OCI-LY3 (cell line): Measurements from ENCODE around the gene PKP4.

Experiments used
- H2AFZ ChIP-seq: fragments of 200-600, 300-600 bp; shearing (Covaris generic); 2 replicates; pipeline ENCODE4 v1.6.0; 2014; ENCODE audit warnings: antibody characterized with exemption, low read depth, low read length
- H3K27ac ChIP-seq: fragments of 200-600, 300-600 bp; sonication (generic); 2 replicates; pipeline ENCODE4 v1.5.1; 2014; ENCODE audit warnings: mild to moderate bottlenecking, low read length, moderate library complexity, mixed read lengths
- H3K27me3 ChIP-seq: fragments of 200-600, 300-600 bp; sonication (generic); 2 replicates; pipeline ENCODE4 v1.6.1; 2014; ENCODE audit warnings: low read depth, low read length, mixed read lengths
- H3K36me3 ChIP-seq: fragments of 200-600, 300-600 bp; sonication (generic); replicated peaks from 2 replicates; pipeline ENCODE3; 2014; ENCODE audit warnings: low read depth, low read length, mixed read lengths
- H3K4me1 ChIP-seq: fragments of 300-600, 200-600 bp; sonication (generic); 2 replicates; pipeline ENCODE4 v1.6.1; 2014; ENCODE audit warnings: low read length, mixed read lengths
- H3K4me2 ChIP-seq: fragments of 200-600, 300-600 bp; sonication (generic); 2 replicates; pipeline ENCODE4 v1.6.1; 2014; ENCODE audit warnings: low read length, mixed read lengths
- H3K4me3 ChIP-seq: fragments of 300-600, 200-600 bp; sonication (generic); 2 replicates; pipeline ENCODE4 v1.5.1; 2014; ENCODE audit warnings: antibody characterized with exemption, mild to moderate bottlenecking, low read length, moderate library complexity
- H3K79me2 ChIP-seq: fragments of 300-600, 200-600 bp; shearing (Covaris generic); 2 replicates; pipeline ENCODE4 v1.6.1; 2014; ENCODE audit warnings: mild to moderate bottlenecking, low read length, mixed read lengths
- H3K9ac ChIP-seq: fragments of 300-600, 200-600 bp; shearing (Covaris generic); 2 replicates; pipeline ENCODE4 v1.6.0; 2014; ENCODE audit warnings: mild to moderate bottlenecking, low read length, moderate library complexity
- H3K9me3 ChIP-seq: fragments of 200-600, 300-600 bp; shearing (Covaris generic); 2 replicates; pipeline ENCODE4 v1.6.1; 2014; ENCODE audit warnings: low read length, mixed read lengths; ENCODE audit not compliant: insufficient read depth
- H4K20me1 ChIP-seq: fragments of 200-600, 300-600 bp; sonication (generic); 2 replicates; pipeline ENCODE4 v1.6.1; 2016; ENCODE audit warnings: low read length, mixed read lengths; ENCODE audit not compliant: insufficient read depth
- EZH2phosphoT487 ChIP-seq: fragments of 200-600 bp; shearing (Covaris generic); IDR thresholded peaks from 2 replicates; pipeline ENCODE4 v1.6.1; 2018; ENCODE audit warnings: antibody characterized with exemption, mixed run types, low read depth
- TF ChIP-seq, protein P1 (sequence below): fragments of 200-600, 300-600 bp; sonication (generic); IDR thresholded peaks from 2 replicates; pipeline ENCODE4 v1.5.1; 2014; ENCODE audit warnings: antibody characterized with exemption, low read length, low read depth

PKP4 gene

DNA sequence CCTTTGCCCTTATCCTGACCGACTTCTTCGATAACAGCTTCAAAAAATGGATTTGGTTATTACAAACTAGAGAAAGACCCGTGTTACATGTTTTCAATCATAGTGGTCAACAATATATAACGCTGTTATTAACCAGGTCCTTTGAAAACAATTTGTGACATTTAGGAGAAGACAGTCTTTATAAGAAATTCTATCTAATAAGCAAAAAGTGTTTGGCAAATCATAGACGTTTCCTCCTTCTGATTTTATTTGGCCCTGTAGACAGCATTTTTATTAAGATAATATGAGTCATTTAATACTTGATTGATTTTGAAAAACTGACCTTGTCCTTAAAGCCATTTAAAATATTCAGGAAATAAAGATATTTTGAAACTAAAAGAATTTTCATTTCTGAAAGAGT, 177.9 kb downstream of the PKP4 start:
- Histone ChIP-seq H3K4me1 (no peaks in the 10 kb centered on the region), H3K4me2 (no peak overlapping the region), H3K36me3 (peaks cover 19% of the 10 kb centered on the region), H2AFZ (no peak overlapping the region), H3K27me3 (no peaks in the 10 kb centered on the region), H3K9ac (no peak overlapping the region), H4K20me1 (no peaks in the 10 kb centered on the region), H3K4me3 (no peak overlapping the region), H3K27ac (no peak overlapping the region), H3K9me3 (no peaks in the 10 kb centered on the region), H3K79me2 (no peaks in the 10 kb centered on the region)
- TF ChIP-seq, protein P1, sequence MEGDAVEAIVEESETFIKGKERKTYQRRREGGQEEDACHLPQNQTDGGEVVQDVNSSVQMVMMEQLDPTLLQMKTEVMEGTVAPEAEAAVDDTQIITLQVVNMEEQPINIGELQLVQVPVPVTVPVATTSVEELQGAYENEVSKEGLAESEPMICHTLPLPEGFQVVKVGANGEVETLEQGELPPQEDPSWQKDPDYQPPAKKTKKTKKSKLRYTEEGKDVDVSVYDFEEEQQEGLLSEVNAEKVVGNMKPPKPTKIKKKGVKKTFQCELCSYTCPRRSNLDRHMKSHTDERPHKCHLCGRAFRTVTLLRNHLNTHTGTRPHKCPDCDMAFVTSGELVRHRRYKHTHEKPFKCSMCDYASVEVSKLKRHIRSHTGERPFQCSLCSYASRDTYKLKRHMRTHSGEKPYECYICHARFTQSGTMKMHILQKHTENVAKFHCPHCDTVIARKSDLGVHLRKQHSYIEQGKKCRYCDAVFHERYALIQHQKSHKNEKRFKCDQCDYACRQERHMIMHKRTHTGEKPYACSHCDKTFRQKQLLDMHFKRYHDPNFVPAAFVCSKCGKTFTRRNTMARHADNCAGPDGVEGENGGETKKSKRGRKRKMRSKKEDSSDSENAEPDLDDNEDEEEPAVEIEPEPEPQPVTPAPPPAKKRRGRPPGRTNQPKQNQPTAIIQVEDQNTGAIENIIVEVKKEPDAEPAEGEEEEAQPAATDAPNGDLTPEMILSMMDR = no peak
- no peak for TF ChIP-seq EZH2phosphoT487

DNA sequence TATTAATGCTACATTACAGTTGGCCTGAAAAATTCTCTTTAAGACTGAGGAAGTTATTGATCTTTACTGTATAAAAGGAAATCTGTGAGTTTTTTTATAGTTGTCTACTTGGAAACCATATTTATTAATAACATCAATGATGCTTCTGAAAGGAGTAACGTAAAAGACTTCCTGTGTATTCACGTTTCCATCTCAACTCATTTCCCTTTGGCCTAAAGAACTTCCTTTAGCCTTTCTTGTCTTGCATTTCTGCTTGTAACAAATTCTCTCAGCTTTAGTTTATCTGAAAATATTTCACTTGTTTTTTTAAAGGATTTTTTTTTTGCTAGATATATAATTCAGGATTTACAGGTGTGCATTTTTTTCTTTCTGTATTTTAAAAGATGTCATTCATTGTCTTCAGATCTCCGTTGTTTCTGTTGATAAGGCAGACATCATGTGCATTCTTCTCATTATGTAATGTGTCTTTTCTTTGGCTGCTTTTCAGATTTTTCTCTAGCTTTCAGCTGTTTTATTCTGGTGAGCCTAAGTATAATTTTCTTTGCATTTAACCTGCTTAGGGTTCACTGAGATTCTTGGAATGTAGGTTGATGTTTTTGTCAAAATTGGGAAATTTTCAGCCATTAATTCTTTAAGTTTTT, 179.3 kb downstream of the PKP4 start:
- no peaks in the 10 kb centered on the region for H3K9me3 ChIP-seq
- no peak overlapping the region for H3K27ac ChIP-seq
- H3K27me3 ChIP-seq = no peaks in the 10 kb centered on the region
- H2AFZ ChIP-seq = no peak overlapping the region
- H4K20me1 ChIP-seq = no peaks in the 10 kb centered on the region
- no peak overlapping the region for H3K9ac ChIP-seq
- peaks cover 9% of the 10 kb centered on the region for H3K4me1 ChIP-seq
- no peak for TF ChIP-seq EZH2phosphoT487
- TF ChIP-seq, protein P1 = no peak
- no peak overlapping the region for H3K4me3 ChIP-seq
- peaks cover 19% of the 10 kb centered on the region for H3K36me3 ChIP-seq
- no peaks in the 10 kb centered on the region for H3K79me2 ChIP-seq
- H3K4me2 ChIP-seq = no peak overlapping the region

DNA sequence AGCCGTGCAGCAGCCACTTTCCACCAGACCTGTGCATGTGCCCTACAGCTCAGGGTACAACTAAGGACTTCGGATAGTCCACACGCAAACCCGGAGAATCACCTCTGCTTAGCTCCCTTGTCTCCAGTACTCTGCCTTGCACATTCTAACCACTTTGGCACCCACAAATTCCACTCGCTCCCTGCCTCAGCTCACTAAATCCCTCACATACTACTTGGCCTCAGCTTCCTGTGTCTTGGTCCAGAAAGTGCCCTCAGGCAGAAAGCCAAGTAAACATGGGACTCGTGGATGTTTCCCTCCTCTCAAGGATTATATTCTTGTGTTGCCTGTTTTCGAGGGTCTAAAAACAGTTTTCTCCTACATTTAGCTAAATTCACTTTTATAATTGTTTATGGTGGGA, 180.6 kb downstream of the PKP4 start:
- Histone ChIP-seq H4K20me1 (no peaks in the 10 kb centered on the region), H3K27me3 (no peaks in the 10 kb centered on the region), H3K4me1 (peaks cover 9% of the 10 kb centered on the region), H3K79me2 (no peaks in the 10 kb centered on the region), H3K9ac (no peak overlapping the region), H2AFZ (no peak overlapping the region), H3K27ac (no peak overlapping the region), H3K4me3 (no peak overlapping the region), H3K9me3 (no peaks in the 10 kb centered on the region), H3K4me2 (no peak overlapping the region), H3K36me3 (peaks cover 16% of the 10 kb centered on the region)
- TF ChIP-seq, protein P1 = no peak
- TF ChIP-seq EZH2phosphoT487 = no peak

DNA sequence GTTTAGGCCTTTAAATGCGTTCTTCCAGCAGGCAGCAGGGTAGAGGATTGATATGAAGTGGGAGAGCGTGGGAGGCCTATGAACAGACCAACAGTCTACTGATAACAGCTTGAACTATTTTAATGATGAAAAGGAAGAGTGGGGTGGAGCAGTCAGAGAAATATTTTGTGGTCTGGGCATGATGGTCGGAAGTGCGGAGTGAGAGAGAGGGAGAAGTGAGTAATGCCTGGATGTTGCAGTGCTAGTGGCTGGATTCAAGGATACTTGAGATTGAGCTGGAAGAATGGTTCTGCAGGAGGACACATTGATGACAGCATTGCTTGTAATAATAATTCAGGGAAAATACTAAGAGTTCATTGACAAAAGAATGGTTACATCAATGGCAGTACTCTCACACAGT, 187.4 kb downstream of the PKP4 start:
- no peak overlapping the region for H3K4me3 ChIP-seq
- peaks cover 5% of the 10 kb centered on the region for H3K36me3 ChIP-seq
- no peaks in the 10 kb centered on the region for H3K9me3 ChIP-seq
- no peak overlapping the region for H3K27ac ChIP-seq
- no peaks in the 10 kb centered on the region for H3K79me2 ChIP-seq
- no peak overlapping the region for H2AFZ ChIP-seq
- H3K4me2 ChIP-seq = no peak overlapping the region
- H4K20me1 ChIP-seq = no peaks in the 10 kb centered on the region
- TF ChIP-seq, protein P1 = no peak
- TF ChIP-seq EZH2phosphoT487 = no peak
- peaks cover 9% of the 10 kb centered on the region for H3K4me1 ChIP-seq
- no peak overlapping the region for H3K9ac ChIP-seq
- no peaks in the 10 kb centered on the region for H3K27me3 ChIP-seq
